AG04450 (cell line): ENCODE data around the gene RAB31. TPM values are rescaled to one million over a fixed set of nuclear protein-coding genes. Genes with fewer than 3 reads are reported as not detected.

Experiments
- CTCF ChIA-PET: fragments of 300-600, 350-600 bp; formaldehyde crosslinking; extraction: SDS; loops from one replicate; lab custom pipeline; 2022; ENCODE audit warnings: antibody characterized with exemption, inconsistent platforms; lab: Charles Lee
- POLR2A ChIA-PET: fragments of 350-600 bp; formaldehyde crosslinking; extraction: SDS; loops from one replicate; lab custom pipeline; 2021; ENCODE audit warnings: antibody characterized with exemption, inconsistent platforms; lab: Yijun Ruan, JAX
- DNase-seq: peaks from one replicate; pipeline ENCODE4 v3.0.0-alpha.2; 2011; ENCODE audit warnings: low read depth, low spot score
- H3K27ac ChIP-seq: one replicate; pipeline ENCODE4 v1.5.1; 2012; ENCODE audit warnings: low read depth, low read length, control low read depth
- H3K27me3 ChIP-seq: one replicate; pipeline ENCODE4 v1.6.0; 2012; ENCODE audit warnings: low read length; ENCODE audit not compliant: control insufficient read depth, insufficient read depth
- H3K4me3 ChIP-seq: 2 replicates; pipeline ENCODE4 v1.5.1; 2011; ENCODE audit warnings: mild to moderate bottlenecking, low read depth, low read length, control low read depth
- H3K9me3 ChIP-seq: 2 replicates; pipeline ENCODE4 v1.5.1; 2012; ENCODE audit warnings: low read length; ENCODE audit not compliant: control insufficient read depth, insufficient read depth
- CTCF ChIP-seq: IDR thresholded peaks from 2 replicates; pipeline ENCODE4 v1.5.1; 2011; ENCODE audit warnings: low read depth, low read length, control low read depth, inconsistent platforms
- polyA plus RNA-seq: library from polyadenylated mRNA; depleted of rRNA; stranded (reverse); fragments of >200 nt; gene quantifications from 2 replicates; pipeline ENCODE4 v1.2.3, GENCODE V29; 2011

RAB31 gene
- polyA plus RNA-seq, 1 experiment: 43.7 TPM

DNA sequence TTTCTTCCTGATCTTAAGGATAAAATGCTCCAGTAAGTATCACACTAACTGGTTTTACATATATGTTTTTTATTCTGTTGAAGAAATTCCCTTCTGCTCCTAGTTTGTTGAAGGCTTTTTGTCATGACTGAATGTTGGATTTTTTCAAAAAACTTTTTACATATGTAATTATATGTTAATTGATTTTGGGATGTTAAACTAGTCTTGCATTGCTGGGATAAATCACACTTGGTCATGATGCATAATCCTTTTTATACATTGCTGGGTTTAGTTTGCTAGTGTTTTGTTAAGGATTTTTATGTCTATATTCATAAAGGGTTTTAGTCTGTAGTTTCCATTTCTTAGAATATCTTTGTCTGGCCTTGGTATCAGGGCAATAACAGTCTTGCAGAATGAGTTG lies 112.0 kb downstream of the RAB31 start:
- CTCF ChIA-PET: no interaction called here
- POLR2A ChIA-PET: no interaction called here
- no peak for TF ChIP-seq CTCF
- H3K9me3 ChIP-seq: no peaks in the 10 kb centered on the region
- H3K4me3 ChIP-seq: no peak overlapping the region
- no peak for DNase-seq
- no peaks in the 10 kb centered on the region for H3K27me3 ChIP-seq
- no peak overlapping the region for H3K27ac ChIP-seq

- no peaks in the 10 kb centered on the region for H3K9me3 ChIP-seq
- ChIA-PET CTCF (no interaction called here), POLR2A (no interaction called here)
- no peak for DNase-seq
- H3K27me3 ChIP-seq: no peaks in the 10 kb centered on the region
- TF ChIP-seq CTCF: no peak
- no peak overlapping the region for H3K27ac ChIP-seq
- no peak overlapping the region for H3K4me3 ChIP-seq
These were observed 112.6 kb downstream of the RAB31 start for GRCh38 chr18:9820719-9821118.

DNA sequence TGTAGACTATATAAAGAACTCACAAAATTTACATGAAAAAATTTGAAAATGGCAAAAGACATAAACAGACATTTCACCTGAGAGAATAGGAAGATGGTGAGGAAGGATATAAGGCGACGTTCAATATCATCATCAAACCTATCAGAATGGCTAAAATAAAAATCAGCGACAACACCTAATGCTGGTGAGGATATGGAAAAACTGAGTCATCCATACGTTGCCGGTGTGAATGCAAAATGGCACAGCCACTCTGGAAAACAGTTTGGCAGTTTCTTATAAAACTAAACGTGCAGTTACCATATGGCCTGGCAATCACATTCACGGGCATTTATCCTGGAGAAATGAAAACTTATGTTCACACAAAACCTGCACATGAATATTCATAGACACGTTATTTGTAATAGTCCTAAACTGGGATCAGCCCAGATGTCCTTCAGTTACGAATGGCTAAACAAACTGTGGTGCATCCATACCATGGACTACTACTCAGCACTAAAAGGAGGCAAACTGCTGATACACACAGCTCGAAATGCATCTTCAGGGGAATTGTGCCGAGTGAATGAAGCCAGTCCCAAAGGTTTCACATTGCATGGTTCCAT lies 114.6 kb downstream of the RAB31 start:
- ChIA-PET CTCF (no interaction called here), POLR2A (no interaction called here)
- Histone ChIP-seq H3K27me3 (no peaks in the 10 kb centered on the region), H3K27ac (no peak overlapping the region), H3K9me3 (no peaks in the 10 kb centered on the region), H3K4me3 (no peak overlapping the region)
- no peak for DNase-seq
- no peak for TF ChIP-seq CTCF

DNA sequence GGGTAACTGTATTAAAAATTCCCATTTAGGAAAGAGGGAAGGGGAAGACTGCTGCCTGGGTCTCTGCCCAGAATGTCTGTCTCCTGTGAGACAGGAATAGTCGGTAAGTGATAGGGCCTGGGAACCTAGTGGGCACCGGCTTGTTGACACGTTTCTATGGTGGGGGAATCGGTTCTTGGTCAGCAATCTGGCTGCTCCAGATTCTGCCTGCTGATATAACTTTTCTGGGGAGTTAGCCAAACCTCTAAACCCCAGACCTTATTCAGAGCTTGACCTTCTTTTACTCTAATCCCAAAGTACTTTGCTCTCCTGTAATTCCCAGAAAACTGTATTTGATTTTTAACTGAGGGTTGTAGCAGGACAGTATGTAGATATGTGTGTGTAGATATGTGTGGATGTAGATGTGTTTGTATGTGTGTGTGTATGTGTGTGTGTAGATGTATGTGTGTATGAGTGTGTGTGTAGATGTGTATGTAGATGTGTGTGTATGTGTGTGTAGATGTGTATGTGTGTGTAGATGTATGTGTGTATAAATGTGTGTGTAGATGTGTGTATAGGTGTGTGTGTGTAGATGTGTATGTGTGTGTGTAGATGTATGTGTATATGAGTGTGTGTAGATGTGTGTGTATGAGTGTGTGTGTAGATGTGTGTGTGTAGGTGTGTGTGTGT lies 115.8 kb downstream of the RAB31 start:
- no peak for TF ChIP-seq CTCF
- POLR2A ChIA-PET: no interaction called here
- no peaks in the 10 kb centered on the region for H3K9me3 ChIP-seq
- CTCF ChIA-PET: no interaction called here
- H3K27ac ChIP-seq: no peak overlapping the region
- H3K4me3 ChIP-seq: no peak overlapping the region
- DNase-seq: no peak
- H3K27me3 ChIP-seq: no peaks in the 10 kb centered on the region

GRCh38 chr18:9824474-9824832 lies 116.4 kb downstream of the RAB31 start:
- no peaks in the 10 kb centered on the region for H3K27me3 ChIP-seq
- ChIA-PET CTCF (no interaction called here), POLR2A (no interaction called here)
- peak overlapping the region; percentile 74 for H3K27ac ChIP-seq
- H3K9me3 ChIP-seq: no peaks in the 10 kb centered on the region
- DNase-seq: no peak
- H3K4me3 ChIP-seq: no peak overlapping the region
- TF ChIP-seq CTCF: no peak
